BLaER1 (cell line): ENCODE measurements around the gene PAEP.

Experiments used
- H3K27ac ChIP-seq: shearing (Covaris generic); formaldehyde crosslinking; 2 replicates; pipeline ENCODE4 v1.8.1; 2022
- H3K27me3 ChIP-seq: shearing (Covaris generic); formaldehyde crosslinking; 2 replicates; pipeline ENCODE4 v1.8.1; 2022
- H3K36me3 ChIP-seq: shearing (Covaris generic); formaldehyde crosslinking; 2 replicates; pipeline ENCODE4 v1.8.1; 2022
- H3K4me1 ChIP-seq: shearing (Covaris generic); formaldehyde crosslinking; 2 replicates; pipeline ENCODE4 v1.8.1; 2022
- H3K4me2 ChIP-seq: shearing (Covaris generic); formaldehyde crosslinking; 2 replicates; pipeline ENCODE4 v1.8.1; 2022
- H3K4me3 ChIP-seq: shearing (Covaris generic); formaldehyde crosslinking; 2 replicates; pipeline ENCODE4 v1.8.1; 2022
- H3K9ac ChIP-seq: shearing (Covaris generic); formaldehyde crosslinking; 2 replicates; pipeline ENCODE4 v1.8.1; 2022
- H3K9me3 ChIP-seq: shearing (Covaris generic); formaldehyde crosslinking; 2 replicates; pipeline ENCODE4 v1.8.1; 2022
- H4K20me1 ChIP-seq: shearing (Covaris generic); formaldehyde crosslinking; 2 replicates; pipeline ENCODE4 v1.8.1; 2022
- Cebpa-rat ChIP-seq: shearing (Covaris generic); IDR thresholded peaks from 2 replicates; pipeline ENCODE4 v1.8.1; 2022

PAEP gene

GRCh38 chr9:135607401-135608293 lies 46.1 kb downstream of the PAEP start:
- H3K4me1 ChIP-seq: peaks cover 14% of the 10 kb centered on the region
- H3K9ac ChIP-seq: no peak overlapping the region
- H3K9me3 ChIP-seq: no peaks in the 10 kb centered on the region
- no peaks in the 10 kb centered on the region for H3K27me3 ChIP-seq
- no peak overlapping the region for H3K27ac ChIP-seq
- H3K4me3 ChIP-seq: no peak overlapping the region
- no peak for TF ChIP-seq Cebpa-rat
- no peaks in the 10 kb centered on the region for H4K20me1 ChIP-seq
- no peak overlapping the region for H3K4me2 ChIP-seq
- H3K36me3 ChIP-seq: no peaks in the 10 kb centered on the region

GRCh38 chr9:135608294-135608998 lies 46.9 kb downstream of the PAEP start:
- no peak overlapping the region for H3K4me2 ChIP-seq
- peaks cover 22% of the 10 kb centered on the region for H3K4me1 ChIP-seq
- no peaks in the 10 kb centered on the region for H3K27me3 ChIP-seq
- no peak overlapping the region for H3K27ac ChIP-seq
- TF ChIP-seq Cebpa-rat: no peak
- no peaks in the 10 kb centered on the region for H4K20me1 ChIP-seq
- H3K4me3 ChIP-seq: no peak overlapping the region
- no peak overlapping the region for H3K9ac ChIP-seq
- H3K36me3 ChIP-seq: no peaks in the 10 kb centered on the region
- no peaks in the 10 kb centered on the region for H3K9me3 ChIP-seq

GRCh38 chr9:135608999-135609317 lies 47.4 kb downstream of the PAEP start:
- no peak for TF ChIP-seq Cebpa-rat
- no peaks in the 10 kb centered on the region for H3K36me3 ChIP-seq
- no peaks in the 10 kb centered on the region for H3K27me3 ChIP-seq
- H3K27ac ChIP-seq: no peak overlapping the region
- peaks cover 27% of the 10 kb centered on the region for H3K4me1 ChIP-seq
- no peaks in the 10 kb centered on the region for H4K20me1 ChIP-seq
- H3K4me3 ChIP-seq: no peak overlapping the region
- no peak overlapping the region for H3K9ac ChIP-seq
- no peaks in the 10 kb centered on the region for H3K9me3 ChIP-seq
- no peak overlapping the region for H3K4me2 ChIP-seq

GRCh38 chr9:135609366-135609955 lies 47.9 kb downstream of the PAEP start:
- Histone ChIP-seq H3K36me3 (no peaks in the 10 kb centered on the region), H4K20me1 (no peaks in the 10 kb centered on the region), H3K4me3 (no peak overlapping the region), H3K27ac (no peak overlapping the region), H3K9me3 (no peaks in the 10 kb centered on the region), H3K4me1 (peaks cover 28% of the 10 kb centered on the region), H3K27me3 (no peaks in the 10 kb centered on the region), H3K9ac (no peak overlapping the region), H3K4me2 (no peak overlapping the region)
- no peak for TF ChIP-seq Cebpa-rat

- no peak overlapping the region for H3K9ac ChIP-seq
- H3K4me3 ChIP-seq: no peak overlapping the region
- no peaks in the 10 kb centered on the region for H3K9me3 ChIP-seq
- H3K36me3 ChIP-seq: no peaks in the 10 kb centered on the region
- no peak overlapping the region for H3K27ac ChIP-seq
- H4K20me1 ChIP-seq: no peaks in the 10 kb centered on the region
- TF ChIP-seq Cebpa-rat: no peak
- no peak overlapping the region for H3K4me2 ChIP-seq
- H3K27me3 ChIP-seq: no peaks in the 10 kb centered on the region
- H3K4me1 ChIP-seq: peaks cover 34% of the 10 kb centered on the region
Measured at GRCh38 chr9:135610290-135611141, 49.0 kb downstream of the PAEP start.

- no peak for TF ChIP-seq Cebpa-rat
- Histone ChIP-seq H3K36me3 (no peaks in the 10 kb centered on the region), H3K27me3 (no peaks in the 10 kb centered on the region), H3K9me3 (no peaks in the 10 kb centered on the region), H3K27ac (no peak overlapping the region), H3K4me1 (peaks cover 36% of the 10 kb centered on the region), H4K20me1 (no peaks in the 10 kb centered on the region), H3K9ac (no peak overlapping the region), H3K4me2 (no peak overlapping the region), H3K4me3 (no peak overlapping the region)
Measured at GRCh38 chr9:135611142-135611874, 49.8 kb downstream of the PAEP start.

GRCh38 chr9:135611875-135612209 lies 50.3 kb downstream of the PAEP start:
- Histone ChIP-seq H3K27ac (no peak overlapping the region), H3K4me1 (peaks cover 36% of the 10 kb centered on the region), H3K27me3 (no peaks in the 10 kb centered on the region), H3K36me3 (no peaks in the 10 kb centered on the region), H3K4me2 (no peak overlapping the region; the same call in 1 of the 2 replicates), H4K20me1 (no peaks in the 10 kb centered on the region), H3K9me3 (no peaks in the 10 kb centered on the region), H3K4me3 (no peak overlapping the region), H3K9ac (no peak overlapping the region)
- TF ChIP-seq Cebpa-rat: no peak

- peak overlapping the region; percentile 44; the same call in 1 of the 2 replicates for H3K27ac ChIP-seq
- H3K4me2 ChIP-seq: peak overlapping the region; percentile 72
- no peak overlapping the region for H3K9ac ChIP-seq
- no peak for TF ChIP-seq Cebpa-rat
- H3K4me3 ChIP-seq: no peak overlapping the region
- H3K36me3 ChIP-seq: no peaks in the 10 kb centered on the region
- H3K27me3 ChIP-seq: no peaks in the 10 kb centered on the region
- peaks cover 36% of the 10 kb centered on the region for H3K4me1 ChIP-seq
- H4K20me1 ChIP-seq: no peaks in the 10 kb centered on the region
- H3K9me3 ChIP-seq: no peaks in the 10 kb centered on the region
Measured at GRCh38 chr9:135612437-135612836, 50.9 kb downstream of the PAEP start.
